CD4-positive, alpha-beta T cell treated with Interleukin-6 at 100 ng/mL for 8 hours (primary cell): ENCODE data around the gene CLDN17.

Experiments used
- DNase-seq: peaks from one replicate; pipeline ENCODE4 v3.0.0-alpha.2; 2020; ENCODE audit warnings: mixed read lengths, low spot score

Gene CLDN17, protein sequence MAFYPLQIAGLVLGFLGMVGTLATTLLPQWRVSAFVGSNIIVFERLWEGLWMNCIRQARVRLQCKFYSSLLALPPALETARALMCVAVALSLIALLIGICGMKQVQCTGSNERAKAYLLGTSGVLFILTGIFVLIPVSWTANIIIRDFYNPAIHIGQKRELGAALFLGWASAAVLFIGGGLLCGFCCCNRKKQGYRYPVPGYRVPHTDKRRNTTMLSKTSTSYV

DNA sequence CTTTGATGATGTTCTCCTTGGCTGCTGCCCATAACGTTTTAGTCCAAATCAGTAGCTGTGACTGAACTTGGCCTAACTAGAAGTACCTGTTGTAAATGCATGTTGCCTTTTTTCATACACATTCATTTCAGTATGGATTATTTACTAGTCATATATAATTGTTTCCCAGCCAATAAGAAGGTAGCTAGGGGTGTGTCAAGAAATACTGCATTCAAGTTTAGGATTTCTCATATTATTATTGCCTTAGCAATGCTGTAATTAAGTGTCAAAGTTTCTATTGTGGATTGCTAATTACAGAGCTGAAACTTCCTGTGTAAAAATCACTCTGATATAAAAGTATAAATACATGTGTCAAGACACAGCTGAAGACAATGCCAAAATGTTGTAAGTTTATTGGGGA lies at the start of gene CLDN17:
Gene CLDN17 (minus strand): TSS at position 101 of the 400 bp plus-strand sequence. CDS start 188 bp downstream, outside the sequence.
- no peak for DNase-seq

DNA sequence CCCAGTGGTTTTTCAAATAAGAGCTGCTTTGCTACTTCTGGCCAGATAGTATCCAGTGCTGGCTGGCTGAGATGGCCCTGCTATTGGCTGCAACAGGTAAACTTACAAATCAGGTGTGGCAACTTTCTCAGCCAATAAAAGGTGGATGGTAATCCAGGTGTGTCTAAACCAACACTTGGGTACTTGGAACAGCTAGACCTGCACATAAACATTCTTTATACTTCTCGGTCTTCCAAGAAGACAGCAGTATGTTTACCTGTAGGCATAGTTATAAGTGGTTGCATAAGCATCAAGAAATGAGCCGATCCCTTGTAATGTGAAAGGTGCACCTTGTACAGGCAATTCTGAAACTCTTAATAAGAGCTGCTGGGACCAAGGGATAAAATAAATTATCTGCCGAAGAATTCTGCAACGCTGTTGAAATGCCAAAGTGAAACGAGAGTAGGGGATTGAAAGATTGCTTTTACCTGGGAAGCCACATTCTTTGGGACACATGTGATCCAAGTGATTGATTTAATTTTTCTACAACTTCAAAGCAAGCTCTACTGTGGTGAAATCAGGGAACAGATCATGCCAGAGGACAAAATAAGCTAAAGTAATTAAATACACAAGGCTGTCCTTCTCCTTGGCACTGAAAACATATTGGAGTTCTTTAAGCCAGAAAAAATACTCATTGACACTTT lies 49.6 kb upstream of the CLDN17 start, which contains the start of gene CLDN8:
Gene CLDN8 (minus strand): TSS at position 57 of the 683 bp plus-strand sequence. CDS start 172 bp downstream, outside the sequence.
- DNase-seq: no peak

DNA sequence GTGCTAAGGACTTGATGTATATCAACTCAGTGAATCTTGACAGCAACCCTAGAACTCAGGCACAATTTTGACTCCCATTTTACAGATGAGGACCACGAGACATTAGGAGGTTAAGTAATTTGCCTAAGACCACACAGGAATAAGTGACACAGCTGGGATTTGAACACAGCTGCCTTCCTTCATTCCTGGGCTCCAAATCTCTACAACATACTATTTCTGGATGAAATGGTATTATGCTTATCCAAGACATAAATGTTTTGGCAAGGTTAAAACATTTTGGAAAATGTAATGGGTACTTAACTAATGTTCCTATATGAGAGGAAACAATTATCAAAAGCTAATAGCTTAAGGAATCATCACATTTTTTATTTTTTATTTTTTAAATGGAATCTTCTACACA lies 44.5 kb upstream of the CLDN17 start:
- DNase-seq: no peak

DNA sequence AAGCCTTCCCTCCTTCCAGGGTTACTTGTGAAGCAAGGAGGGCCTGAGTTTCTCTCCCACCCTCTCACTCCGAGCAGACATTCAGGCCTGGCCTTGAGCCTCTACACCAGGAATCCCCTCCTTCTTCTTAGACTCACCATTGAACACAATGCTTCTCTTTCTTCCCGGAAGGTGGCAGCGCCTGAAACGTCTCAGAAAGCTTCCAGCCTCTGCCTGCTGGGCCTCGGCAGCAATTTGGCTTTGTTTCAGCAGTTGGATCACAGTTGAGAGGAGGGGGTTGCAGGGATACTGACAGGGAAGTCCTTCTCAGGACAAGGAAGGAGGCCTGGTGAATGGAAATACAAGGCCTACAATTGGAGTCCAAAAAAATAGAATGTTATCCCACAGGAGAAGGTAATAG lies 43.0 kb upstream of the CLDN17 start:
- no peak for DNase-seq

DNA sequence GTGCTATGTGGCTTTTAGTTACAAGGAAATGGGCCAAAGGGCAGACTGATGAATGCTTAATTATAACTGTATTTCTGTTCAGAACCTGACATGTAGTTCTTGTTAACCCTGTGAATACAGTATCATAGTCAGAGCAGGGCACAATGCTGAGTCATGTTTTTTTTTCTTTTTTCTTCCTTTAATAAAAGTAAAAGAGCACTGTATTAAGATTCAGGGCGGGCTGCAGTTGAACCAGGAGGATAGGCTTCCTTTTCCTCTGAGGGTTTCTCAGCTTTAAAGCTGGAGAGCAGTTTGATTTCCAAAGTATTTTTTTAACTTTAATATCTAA lies 40.6 kb upstream of the CLDN17 start:
- no peak for DNase-seq

DNA sequence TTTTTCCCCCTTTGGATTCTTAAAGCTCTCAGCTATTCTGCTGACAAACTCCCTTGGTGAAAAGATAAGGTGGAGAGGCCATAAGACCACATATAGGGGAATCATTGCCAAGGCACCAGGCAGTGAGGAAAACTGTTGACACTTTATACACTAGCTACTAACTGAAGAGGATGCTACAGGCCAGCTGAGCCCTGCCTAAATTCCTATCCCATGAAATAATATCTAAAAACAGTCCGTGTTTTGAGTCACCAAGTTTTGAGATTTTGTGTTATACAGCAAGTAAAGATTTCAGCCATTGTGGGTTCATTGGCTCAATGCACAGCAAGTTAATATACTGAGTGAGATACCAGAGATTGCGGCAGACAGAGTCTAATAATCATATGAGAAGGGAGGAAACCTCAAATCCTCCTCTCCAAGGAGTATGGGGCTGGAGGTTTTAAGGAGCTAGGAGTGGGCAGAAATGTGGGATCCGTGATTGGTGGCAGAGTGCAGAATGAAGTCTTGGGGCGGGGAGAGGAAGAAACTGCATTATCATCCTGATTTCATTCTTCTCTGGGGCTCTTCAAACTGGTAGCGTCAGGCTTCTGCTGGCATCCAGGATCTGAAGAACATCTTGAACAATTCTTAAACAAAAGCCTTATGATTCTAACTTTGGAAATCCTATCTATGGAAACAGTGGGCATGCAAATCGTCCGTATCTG lies 40.1 kb upstream of the CLDN17 start:
- no peak for DNase-seq

DNA sequence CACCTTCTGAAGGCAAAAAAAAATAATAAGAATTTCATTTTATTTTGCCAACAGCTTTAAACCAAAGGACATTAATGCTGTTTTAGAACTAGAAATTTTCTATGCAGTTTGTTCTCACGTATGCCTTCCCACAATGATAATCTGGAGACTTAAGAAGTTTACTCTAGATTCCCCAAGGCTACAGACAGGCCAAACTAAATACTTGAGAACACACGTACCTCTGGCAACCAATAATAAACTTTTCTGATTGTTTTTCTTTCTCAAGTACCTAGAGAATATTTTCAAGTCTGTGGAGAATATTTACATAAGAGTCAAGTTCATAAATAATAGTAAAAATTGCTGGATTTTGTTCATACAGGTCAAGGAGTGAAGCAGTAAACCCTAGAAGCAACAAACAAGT lies 33.4 kb upstream of the CLDN17 start:
- no peak for DNase-seq

DNA sequence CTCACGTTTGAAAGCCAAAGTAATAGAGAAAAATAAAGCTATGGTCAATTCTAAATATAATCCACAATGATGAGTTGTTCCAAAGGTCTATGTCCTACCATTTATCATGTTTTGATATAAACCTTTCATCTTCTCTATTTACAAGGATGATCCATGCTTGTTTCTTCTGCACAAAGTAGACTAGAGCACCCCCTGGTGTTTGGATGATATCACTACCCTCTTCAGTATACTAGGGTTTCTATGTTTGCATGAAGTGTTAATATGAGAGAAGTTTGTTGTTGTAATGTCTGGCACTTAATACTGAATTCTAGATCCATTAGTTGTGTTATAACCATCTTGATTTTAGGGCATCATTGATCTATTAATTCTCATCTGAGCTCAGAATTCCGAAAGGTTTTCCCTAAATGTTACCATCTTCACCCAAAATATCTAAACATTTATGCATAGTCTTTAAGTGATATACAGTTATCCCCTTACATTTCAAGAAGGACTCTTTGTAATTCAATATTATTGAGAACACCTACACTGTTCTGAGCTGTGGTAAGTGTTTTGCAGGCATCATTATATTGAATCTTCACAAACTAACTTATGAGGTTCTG lies 28.2 kb upstream of the CLDN17 start:
- DNase-seq: no peak

DNA sequence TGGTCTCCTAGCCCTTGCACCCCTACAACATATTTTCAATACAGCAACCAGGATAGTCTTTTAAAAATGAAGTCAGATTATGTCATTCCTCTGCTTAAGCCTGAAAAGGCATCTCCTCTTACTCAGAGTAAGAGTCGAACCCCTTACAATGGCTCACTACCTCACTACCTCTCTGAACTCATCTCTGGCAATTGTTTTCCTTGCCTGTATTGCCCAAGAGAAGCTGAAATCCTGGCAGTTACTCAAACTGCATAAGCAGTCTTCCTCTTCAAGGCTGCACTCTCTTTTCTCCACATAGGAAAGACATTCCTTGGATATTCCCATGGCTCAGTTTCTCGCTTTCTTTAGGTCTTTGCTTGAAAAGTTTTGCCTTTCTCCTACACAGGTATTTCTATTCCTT lies 26.6 kb upstream of the CLDN17 start:
- DNase-seq: no peak

DNA sequence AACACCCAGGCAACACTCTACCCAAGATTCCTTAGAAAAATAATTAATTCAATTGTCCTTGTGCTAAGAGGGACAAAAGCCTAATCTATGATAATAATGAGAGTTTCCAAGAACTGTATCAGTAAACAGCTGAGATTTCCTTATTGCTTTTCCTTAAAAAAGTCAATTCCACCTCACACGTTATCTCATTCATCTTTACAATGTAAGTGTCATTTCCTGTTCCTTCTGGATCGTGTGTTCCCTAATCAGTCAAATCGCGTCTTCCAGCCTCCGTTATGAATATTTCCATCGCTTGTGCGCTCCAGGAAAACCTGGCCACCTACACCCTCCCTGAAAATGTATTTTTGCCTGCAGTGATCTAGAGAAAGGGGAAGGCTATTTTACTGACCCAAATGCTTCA lies 23.9 kb upstream of the CLDN17 start:
- DNase-seq: no peak

DNA sequence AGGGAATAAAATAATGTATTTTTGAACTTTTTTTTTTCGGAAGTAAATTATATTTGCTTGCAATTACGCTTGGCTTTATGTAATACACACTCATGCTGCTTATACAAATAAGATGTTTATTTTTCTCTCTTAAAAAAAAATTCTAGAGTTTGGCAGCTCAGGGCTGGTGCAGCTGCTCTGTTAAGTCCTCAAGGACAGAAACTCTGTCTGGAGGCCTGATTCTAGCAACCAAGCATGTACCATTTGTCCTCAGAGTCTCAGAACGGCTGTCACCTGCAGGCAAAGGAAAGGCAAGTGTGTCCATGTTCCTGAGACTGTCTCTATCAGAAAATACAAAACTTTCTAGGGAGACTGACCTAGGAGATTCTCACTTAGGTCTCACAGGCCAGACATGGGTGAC lies 23.2 kb upstream of the CLDN17 start:
- no peak for DNase-seq

DNA sequence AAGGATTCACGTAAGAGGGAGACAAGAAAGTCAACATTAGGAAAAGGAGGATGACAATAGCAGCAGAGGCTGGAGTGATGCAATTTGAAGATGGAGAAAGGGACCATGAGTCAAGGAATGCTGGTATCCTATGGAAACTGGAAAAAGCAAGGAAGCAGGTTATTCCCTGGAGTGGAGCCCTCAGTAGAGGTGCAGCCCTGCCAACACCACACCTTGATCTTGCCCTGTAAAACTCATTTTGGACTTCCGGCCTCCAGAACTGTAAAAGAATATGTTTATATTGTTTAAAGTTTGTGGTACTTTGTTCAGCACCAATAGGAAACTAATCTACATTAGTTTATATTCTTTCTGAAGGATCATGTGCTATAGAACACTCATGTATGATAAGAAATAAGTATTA lies 19.6 kb upstream of the CLDN17 start:
- no peak for DNase-seq

DNA sequence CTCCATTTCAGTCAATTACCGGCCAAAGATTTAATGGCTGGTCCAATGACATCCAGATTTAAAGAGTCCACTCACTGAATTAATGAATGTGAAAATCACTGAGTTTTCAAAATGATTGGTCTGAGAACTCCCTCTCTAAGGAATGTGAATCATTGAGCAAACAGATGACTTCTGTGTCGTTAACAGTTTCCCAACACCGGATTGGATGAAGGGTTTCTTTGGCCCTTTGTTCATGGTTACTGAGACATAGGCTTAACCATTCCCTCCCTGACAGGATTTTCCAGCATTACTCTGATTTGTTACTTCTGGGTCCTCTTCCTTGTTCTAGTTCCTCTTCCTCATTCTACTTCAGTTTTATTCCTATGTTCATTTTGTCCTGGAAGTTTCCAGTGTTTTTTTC lies 1.5 kb upstream of the CLDN17 start:
- DNase-seq: no peak

DNA sequence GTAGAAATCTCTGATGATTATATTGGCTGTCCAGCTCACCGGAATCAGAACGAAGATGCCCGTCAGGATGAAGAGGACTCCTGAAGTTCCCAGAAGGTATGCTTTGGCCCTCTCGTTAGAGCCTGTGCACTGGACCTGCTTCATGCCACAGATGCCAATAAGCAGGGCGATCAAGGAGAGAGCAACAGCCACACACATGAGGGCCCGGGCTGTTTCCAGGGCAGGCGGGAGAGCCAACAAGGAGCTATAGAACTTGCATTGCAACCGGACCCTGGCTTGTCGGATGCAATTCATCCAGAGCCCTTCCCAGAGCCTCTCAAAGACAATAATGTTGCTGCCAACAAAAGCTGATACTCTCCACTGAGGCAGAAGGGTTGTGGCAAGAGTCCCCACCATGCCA lies 434 bp downstream of the CLDN17 start:
- no peak for DNase-seq

DNA sequence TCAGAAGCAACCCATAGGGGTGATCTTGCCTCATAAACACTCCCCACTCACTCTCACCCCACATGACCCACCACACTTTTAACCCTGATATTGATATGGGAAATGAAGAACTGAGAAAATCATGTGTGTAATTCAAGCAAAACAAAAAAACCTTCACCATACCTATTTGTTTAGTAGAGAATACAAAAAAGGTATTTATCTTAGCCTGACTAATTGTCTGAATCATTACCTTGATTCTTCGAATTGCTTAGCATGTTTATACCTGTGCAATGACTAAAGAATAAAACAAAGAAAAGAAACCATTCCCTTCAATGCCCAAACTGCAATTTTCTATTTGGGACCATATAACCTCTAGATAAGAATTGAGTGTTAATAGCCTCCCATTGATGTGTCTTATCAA lies 1.8 kb downstream of the CLDN17 start:
- no peak for DNase-seq

DNA sequence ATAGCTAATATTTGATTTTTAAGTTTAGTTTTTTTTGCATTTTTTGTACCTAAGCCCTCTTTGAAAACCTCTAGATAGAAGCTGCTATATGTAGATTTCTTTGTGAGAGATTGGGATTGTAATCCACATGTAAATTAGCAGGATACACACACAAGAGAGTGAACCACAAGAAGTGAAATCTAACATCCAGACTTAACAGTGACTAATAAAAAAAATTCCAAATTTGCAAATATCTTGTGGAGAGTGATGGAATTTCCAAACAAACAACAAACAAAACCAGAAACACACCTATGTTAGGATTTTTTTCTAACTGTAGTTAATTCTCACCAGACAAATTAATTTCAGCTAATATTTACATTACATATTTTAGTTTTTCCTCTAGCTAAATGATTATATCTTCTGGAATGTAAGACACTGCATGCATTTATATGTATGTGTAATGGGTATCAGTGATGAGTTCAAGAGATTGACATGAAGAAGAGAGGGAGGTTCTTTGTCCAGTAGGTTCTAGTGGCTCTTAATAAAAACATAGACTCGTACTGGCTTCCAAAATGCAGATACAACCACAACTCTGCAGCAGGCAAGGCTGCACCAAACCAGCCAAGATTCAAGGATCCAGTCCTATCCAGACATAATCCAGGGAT lies 12.8 kb downstream of the CLDN17 start:
- no peak for DNase-seq

DNA sequence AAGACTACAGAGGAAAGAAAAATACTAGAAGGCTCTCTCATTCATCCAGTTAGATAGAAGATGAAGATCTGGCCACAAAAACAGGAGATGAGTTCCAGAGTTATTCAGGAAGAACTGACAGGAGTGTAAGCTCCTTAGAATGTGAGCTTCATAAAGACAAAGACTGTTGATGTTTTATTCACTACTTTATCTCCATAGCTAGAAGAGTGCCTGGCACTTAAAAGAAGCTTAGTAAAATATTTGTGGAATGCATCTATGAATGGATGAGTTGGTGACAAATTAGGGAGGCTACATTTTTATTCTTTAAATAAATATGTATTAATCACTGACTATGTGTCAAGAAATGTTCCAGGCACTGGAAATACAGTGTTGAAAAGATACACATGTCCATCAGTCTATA lies 13.8 kb downstream of the CLDN17 start:
- DNase-seq: no peak

DNA sequence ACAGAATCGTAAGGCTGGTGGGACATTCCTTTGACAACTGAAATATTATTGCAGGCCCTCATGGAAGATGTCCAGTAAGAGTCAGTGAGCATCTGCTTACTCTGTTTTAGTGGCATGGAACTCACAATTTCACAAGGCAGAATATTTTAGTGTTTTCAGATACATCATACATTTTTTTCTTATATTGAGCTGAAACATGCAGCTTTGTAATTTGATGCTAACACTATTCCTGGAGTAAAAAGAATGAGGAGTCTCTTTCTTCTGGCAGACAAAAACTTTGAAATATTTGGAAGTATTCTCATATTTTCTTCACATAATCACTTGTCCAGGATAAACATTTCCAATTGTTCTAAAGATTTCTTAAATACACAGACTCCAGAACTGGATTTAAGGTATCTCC lies 17.7 kb downstream of the CLDN17 start:
- no peak for DNase-seq

DNA sequence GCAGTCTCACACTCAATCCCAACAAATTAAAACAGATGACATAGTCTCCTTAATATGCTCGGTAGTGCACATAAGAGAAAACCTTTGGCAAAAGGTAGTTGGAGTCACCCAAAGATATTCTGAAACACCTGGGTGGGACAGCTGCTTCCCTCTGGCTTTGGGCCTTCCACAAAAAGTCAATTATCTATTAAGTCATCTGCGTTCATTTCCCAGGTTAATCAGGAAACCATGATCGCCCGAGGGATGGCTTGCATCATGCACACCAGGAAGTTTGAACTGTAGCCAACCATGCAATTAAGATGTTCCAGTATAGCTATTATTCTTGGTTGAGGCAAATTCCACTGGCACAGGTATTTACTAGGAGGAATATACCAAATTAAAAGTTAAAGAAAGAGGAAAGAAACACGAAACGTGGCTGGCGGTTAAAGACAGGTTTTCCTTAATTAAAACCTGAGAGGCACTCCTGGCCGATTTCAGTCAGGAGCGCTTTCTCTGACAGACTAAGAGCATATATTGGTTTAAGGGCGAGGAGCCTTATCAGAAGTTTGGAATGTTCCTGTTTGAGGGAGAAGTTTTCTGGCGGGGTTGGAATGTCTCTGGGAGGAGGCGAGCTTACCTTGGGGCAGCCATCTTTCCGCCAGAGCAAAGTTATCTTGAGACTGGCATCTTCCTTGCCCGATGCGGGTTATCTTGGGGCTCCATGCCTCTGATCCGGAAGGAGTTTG lies 19.9 kb downstream of the CLDN17 start:
- no peak for DNase-seq

DNA sequence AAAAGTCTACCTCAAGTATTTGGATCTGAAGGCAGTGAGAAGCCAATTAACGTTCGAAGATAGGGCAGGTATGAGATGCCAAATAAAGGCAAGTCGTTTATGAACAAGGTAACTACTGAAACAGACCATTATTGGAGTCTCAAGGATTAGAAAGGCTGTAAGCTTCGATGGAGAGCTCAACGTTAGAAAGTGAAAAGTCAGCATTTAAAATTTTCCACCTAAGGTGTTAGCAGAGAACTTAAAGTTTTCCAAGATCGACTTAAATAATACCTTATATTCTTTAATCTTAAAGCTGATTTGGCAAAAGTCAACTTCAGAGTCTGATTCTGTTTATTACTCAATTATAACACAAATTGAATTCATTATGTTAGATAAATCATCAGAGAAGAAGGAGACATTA lies 28.1 kb downstream of the CLDN17 start:
- DNase-seq: no peak

DNA sequence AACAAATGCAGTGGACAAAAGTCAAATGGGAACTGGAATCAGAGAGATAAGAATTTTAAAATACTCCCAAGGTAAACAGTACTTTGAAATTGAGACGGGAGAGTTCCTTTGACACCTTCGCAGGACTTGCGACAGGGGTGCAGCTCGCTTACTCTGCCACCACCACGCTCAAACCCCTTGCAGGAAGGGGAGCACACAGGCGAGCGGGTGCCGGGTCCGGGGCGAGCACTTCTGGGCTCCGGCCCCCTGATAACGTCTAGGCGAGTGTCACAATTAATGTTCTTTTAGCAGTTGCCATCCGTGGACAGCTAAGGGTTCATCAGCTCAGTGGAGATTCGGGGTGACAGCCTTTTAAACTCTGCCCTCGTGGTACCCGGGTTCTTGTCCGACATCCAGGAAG lies 37.4 kb downstream of the CLDN17 start:
- no peak for DNase-seq

DNA sequence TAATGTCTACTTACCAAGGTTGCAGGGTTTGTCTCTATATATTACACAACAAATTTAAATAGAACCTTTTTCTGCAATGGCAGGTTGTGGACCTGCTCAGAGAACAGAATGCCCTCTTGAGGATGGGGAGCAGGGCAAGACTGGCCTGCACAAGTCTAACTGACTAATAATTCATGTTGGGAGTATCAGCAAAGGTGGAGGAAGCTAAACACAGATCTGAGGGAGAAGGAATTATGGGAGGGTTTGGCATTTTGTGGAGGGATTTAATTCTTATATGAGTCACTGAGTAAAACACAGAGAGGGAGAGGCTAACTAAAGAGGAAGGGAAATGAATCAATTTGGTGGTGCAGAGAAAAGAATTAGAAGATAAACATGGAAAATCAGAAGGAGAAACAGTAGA lies 40.0 kb downstream of the CLDN17 start:
- no peak for DNase-seq
